Activated B cell treated with CpG ODN at 0.5 μM for 24 hours (primary cell): Measurements from ENCODE around the gene ALKAL2. TPM values are rescaled to one million over a fixed set of nuclear protein-coding genes. Genes with fewer than 3 reads are reported as not detected.
"Not testable (repeated sequence)": the region's sequence is repeated elsewhere in the genome, so short reads cannot be mapped to it uniquely, and the experiment has no call there.

Experiments
- ATAC-seq: fragments of 200-7000 bp; cut with Tn5 transposase; one replicate; pipeline ENCODE4 v1.10.0; 2021; ENCODE audit warnings: low read depth, mild to moderate bottlenecking, moderate library complexity
- CTCF ChIA-PET: fragments of 350-600 bp; sonication (Branson Sonifier 250); formaldehyde crosslinking; loops from one replicate; lab custom pipeline; 2021; ENCODE audit warnings: antibody characterized with exemption; lab: Charles Lee
- POLR2A ChIA-PET: fragments of 350-600 bp; sonication (Branson Sonifier 250); formaldehyde crosslinking; loops from one replicate; lab custom pipeline; 2021; ENCODE audit warnings: antibody characterized with exemption; lab: Charles Lee
- DNase-seq: peaks from one replicate; pipeline ENCODE4 v3.0.0; 2022
- H3K27ac Mint-ChIP-seq: one replicate; pipeline ENCODE4 v1.8.0; 2020; ENCODE audit warnings: mixed read lengths
- H3K27me3 Mint-ChIP-seq: one replicate; pipeline ENCODE4 v1.8.0; 2021; ENCODE audit warnings: mixed read lengths
- H3K36me3 Mint-ChIP-seq: one replicate; pipeline ENCODE4 v1.8.0; 2021; ENCODE audit warnings: low read depth, mixed read lengths
- H3K4me1 Mint-ChIP-seq: one replicate; pipeline ENCODE4 v1.8.0; 2021; ENCODE audit warnings: mixed read lengths
- H3K4me3 Mint-ChIP-seq: one replicate; pipeline ENCODE4 v1.8.0; 2020; ENCODE audit warnings: mild to moderate bottlenecking, mixed read lengths
- H3K9me3 Mint-ChIP-seq: one replicate; pipeline ENCODE4 v1.8.0; 2020; ENCODE audit warnings: mixed read lengths
- CTCF ChIP-seq: fragments of 200-600 bp; IDR thresholded peaks from one replicate; pipeline ENCODE4 v1.8.0; 2022; ENCODE audit warnings: antibody characterized with exemption, mild to moderate bottlenecking
- intact Hi-C: fragments of 100-400 bp; cut with micrococcal nuclease; formaldehyde crosslinking; loops from one replicate; pipeline ENCODE4 v1.15.1; 2024
- total RNA-seq: library from RNA; stranded (reverse); gene quantifications from 2 replicates; pipeline ENCODE4 v1.2.3, GENCODE V29; 2022

The ALKAL2 gene
- not detected in 2 replicates for total RNA-seq

- peak within 1 kb of the TSS; percentile 55 for H3K4me3 Mint-ChIP-seq
- H3K27me3 Mint-ChIP-seq: peaks cover 22% of the 10 kb centered on the region
- H3K4me1 Mint-ChIP-seq: peaks cover 17% of the 10 kb centered on the region
- ATAC-seq: peak; percentile 53
- H3K27ac Mint-ChIP-seq: no peak within 1 kb of the TSS
- TF ChIP-seq CTCF: no peak
- POLR2A ChIA-PET: interaction anchor here (0.7 kb wide), 1 partner anchor 12 kb away, joined by 5 read pairs; no protein-coding TSS in a partner anchor
- no peaks in the 10 kb centered on the region for H3K9me3 Mint-ChIP-seq
- intact Hi-C loops: no loop called here
- CTCF ChIA-PET: no interaction called here
- peak; percentile 24 for DNase-seq
- peaks cover 5% of the 10 kb centered on the region for H3K36me3 Mint-ChIP-seq
Measured at GRCh38 chr2:287911-288757, at the start of gene ALKAL2. TSS of gene ALKAL2 (minus strand) at chr2:288091. CDS start at chr2:287835, 256 bp downstream.

GRCh38 chr2:336949-337348 lies 49.1 kb upstream of the ALKAL2 start:
- POLR2A ChIA-PET, H3K4me3 Mint-ChIP-seq, CTCF ChIA-PET, H3K27me3 Mint-ChIP-seq, DNase-seq, H3K27ac Mint-ChIP-seq, H3K36me3 Mint-ChIP-seq, intact Hi-C loops, ATAC-seq: not testable (repeated sequence)
- Mint-ChIP-seq H3K9me3 (peaks cover 23% of the 10 kb centered on the region), H3K4me1 (peaks cover 11% of the 10 kb centered on the region)

GRCh38 chr2:336360-336759 lies 48.5 kb upstream of the ALKAL2 start:
- peaks cover 1% of the 10 kb centered on the region for H3K27me3 Mint-ChIP-seq
- DNase-seq: no peak
- no peak overlapping the region for H3K4me3 Mint-ChIP-seq
- H3K36me3 Mint-ChIP-seq: peaks cover 7% of the 10 kb centered on the region
- no peak overlapping the region for H3K27ac Mint-ChIP-seq
- intact Hi-C loops: no loop called here
- ATAC-seq: no peak
- POLR2A ChIA-PET: no interaction called here
- no peak for TF ChIP-seq CTCF
- peaks cover 23% of the 10 kb centered on the region for H3K9me3 Mint-ChIP-seq
- CTCF ChIA-PET: no interaction called here
- peaks cover 6% of the 10 kb centered on the region for H3K4me1 Mint-ChIP-seq

GRCh38 chr2:332592-332991 lies 44.7 kb upstream of the ALKAL2 start:
- H3K9me3 Mint-ChIP-seq: peaks cover 22% of the 10 kb centered on the region
- peaks cover 7% of the 10 kb centered on the region for H3K27me3 Mint-ChIP-seq
- H3K36me3 Mint-ChIP-seq: peaks cover 7% of the 10 kb centered on the region
- TF ChIP-seq CTCF: no peak
- ATAC-seq (no peak), DNase-seq (no peak)
- no peak overlapping the region for H3K27ac Mint-ChIP-seq
- ChIA-PET CTCF (no interaction called here), POLR2A (no interaction called here)
- intact Hi-C loops: no loop called here
- H3K4me3 Mint-ChIP-seq: no peak overlapping the region
- H3K4me1 Mint-ChIP-seq: no peaks in the 10 kb centered on the region

- CTCF ChIA-PET: no interaction called here
- Mint-ChIP-seq H3K36me3 (peaks cover 3% of the 10 kb centered on the region), H3K4me3 (no peak overlapping the region), H3K4me1 (peaks cover 2% of the 10 kb centered on the region), H3K27me3 (peaks cover 18% of the 10 kb centered on the region), H3K9me3 (peaks cover 20% of the 10 kb centered on the region), H3K27ac (no peak overlapping the region)
- ATAC-seq (no peak), DNase-seq (no peak)
- intact Hi-C loops: no loop called here
- POLR2A ChIA-PET: no interaction called here
- no peak for TF ChIP-seq CTCF
Measured at GRCh38 chr2:328761-329160, 40.9 kb upstream of the ALKAL2 start.
